Stimulated activated CD4-positive, alpha-beta T cell treated with anti-CD3 and anti-CD28 coated beads, TNF-alpha, amount 100 ng/mL, for 24 hours (primary cell): ENCODE data around the gene PSG5.
"Not testable (repeated sequence)": the region's sequence is repeated elsewhere in the genome, so short reads cannot be mapped to it uniquely, and the experiment has no call there.

ENCODE experiments used
- DNase-seq, 3 experiments: peaks; one replicate each; pipeline ENCODE4 v3.0.0-alpha.2; 2020; ENCODE audit warnings: low read depth in 3 of 3

The PSG5 gene

DNA sequence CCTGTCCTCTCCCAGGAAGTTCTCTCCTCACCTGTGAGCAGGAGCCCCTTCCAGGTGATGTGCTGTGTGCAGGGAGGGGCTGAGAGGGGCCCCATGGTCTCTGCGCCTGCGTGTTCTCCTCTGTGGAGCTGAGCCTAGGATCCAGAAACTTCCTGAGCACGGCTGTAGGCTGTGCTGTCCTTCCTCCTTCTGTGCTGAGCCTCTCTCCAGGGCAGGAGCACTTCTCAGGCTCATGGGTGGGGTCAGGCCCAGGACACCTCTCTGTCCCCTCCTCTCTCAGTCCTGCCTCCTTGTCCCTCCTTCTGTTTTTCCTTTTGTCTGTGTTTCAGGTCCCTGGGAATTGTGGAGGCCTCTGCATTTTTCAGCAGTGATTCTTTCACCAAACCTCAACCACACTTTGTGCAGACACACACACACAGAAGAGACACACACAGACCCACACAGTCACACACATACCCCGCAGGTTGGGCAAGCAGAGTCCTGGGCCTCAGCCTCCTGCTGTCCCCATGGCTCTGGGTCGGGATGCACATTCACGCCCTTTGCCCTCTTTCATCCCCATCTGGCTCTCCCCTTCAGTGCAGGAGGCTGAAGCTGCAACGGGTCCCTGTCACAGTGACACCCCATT, at the start of gene PSG5:
Gene PSG5 (minus strand): TSS at position 226 of the 625 bp plus-strand sequence. CDS start 131 bp downstream, at position 95.
- not testable (repeated sequence) for DNase-seq

DNA sequence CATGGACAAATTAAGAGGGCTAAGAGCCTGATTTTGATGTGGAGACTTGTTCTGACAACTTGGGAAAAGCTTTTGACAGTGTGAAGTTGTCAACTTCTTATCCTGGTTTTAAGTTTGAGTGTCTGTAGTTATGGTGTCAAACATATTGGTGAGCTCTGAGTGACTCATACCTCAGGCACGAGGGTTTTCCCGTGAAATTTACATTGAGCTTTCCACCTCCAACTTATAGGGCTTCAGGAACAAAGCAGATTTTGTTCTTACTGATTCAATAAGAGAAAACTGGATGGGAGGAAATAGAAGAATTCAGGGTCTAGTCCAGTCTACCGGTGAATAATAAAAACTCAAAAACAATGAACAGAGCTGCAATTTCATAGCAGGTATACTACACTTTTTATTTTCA, 49.4 kb upstream of the PSG5 start:
- not testable (repeated sequence) for DNase-seq

DNA sequence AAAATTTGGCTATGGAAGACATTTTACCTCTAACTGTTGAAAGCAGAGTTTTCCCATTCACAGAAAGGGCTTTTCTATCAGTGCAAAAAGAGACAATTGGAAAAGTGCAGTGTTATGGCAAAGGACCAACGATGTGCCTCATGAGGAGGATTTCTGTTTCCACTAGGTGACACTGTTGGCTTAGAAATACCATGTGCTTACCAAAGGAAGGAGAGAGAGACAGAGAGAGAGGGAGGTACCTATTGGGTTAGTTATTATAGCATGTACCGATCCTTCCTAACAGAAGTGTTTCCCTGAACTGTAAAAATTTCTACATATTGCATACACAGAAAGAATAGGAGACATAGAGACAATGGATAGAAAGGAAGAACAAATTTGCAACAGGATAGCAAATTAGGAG, 43.0 kb upstream of the PSG5 start:
- no peak for DNase-seq

DNA sequence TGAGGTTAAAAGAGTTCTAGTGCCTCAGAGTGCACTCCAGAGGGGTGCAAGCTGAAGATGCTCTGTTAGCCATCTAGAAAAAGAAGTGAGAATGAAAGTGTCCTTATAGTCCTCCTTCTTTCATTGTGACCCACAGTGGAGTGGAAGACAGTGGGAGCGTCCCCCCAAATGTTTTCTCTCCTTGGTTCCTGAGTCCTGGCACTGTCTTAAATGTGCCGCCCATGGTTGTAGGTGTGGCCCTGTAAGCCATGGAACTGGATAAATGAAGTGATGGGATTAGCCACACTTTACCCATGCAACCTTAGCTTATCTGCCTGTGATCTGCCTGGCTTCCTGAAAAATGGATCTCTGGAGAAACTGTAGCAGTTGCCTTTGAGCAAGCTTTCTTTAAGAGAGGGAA, 42.4 kb upstream of the PSG5 start:
- DNase-seq: not testable (repeated sequence)

DNA sequence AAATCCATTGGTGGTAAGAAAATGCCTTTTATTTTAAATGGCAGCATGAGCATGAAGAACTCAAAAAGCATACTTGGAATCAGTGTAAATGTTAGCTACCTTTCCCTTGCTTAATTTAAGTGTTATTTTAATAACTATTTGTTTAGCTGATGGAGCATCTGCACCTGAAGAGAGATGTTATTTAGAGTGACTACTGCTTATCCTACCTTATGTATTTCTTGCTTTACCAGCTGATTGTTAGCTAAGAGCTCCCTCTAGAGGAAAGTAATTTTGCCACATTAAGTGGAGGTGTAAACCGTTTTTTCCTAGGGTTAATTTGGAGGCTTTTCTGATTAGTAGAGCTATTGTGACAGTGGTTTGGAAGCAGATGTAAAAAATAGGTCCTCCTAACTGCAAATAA, 40.6 kb upstream of the PSG5 start:
- DNase-seq: not testable (repeated sequence)

DNA sequence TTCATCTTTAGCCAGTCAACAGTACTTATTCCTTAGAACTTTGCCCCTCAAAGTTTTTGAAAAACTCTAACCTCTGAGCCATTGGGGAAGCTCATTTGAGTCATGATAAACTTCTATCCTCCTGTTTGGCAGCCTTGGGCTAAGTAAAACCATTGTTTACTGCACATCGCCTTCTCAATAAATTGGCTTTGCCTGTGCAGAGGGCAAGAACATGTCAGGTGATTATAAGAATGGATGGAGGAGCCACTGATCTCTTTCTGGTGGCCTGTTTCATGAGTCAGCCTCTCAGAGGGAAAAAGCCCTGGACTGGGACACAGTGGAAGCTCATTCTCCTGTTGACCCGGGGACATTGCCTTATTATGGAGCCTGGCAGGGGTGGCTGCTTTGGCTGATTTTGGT, 38.5 kb upstream of the PSG5 start:
- no peak for DNase-seq

DNA sequence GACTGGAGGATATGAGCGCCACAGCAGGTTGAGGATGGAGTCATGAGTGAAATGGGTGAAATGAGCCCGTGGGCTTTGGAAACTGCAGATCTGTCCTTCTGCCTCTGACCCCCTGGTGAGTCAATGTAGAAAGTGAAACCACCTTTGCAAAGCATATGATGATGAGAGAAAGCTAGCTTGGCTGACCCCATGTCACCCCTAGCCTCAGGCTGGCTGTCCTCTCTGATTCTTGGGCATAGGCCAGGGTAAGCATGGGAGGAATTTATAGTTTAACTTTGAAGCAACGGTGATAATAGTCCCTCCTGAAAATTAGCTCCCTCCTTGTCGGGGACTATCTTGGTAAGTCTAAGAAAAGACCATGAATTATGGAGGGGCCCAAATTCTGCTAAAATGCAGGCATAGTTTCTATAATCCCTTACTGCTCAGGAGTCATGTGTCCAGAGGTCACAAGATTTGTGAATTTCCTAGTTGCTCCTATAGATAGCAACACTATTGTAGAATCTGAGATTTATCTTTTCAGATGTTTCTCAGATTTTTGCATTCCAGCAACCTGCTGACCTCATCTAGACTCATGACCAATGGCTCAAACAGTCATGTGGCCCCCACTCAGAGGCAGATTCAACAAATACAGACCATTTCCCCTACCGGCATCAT, 38.0 kb upstream of the PSG5 start:
- not testable (repeated sequence) for DNase-seq

DNA sequence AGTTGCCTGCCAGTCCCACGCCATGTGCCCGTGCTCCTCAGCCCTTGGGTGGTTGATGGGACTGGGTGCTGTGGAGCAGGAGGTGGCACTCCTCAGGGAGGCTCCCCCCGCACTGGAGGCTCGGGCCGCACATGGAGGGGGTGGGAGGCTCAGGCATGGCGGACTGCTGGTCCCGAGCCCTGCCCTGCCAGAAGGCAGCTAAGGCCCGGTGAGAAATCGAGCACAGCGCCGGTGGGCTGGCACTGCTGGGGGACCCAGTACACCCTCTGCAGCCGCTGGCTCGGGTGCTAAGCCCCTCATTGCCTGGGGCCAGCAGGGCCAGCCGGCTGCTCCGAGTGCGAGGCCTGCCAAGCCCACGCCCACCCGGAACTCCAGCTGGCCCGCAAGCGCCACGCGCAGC, 35.6 kb upstream of the PSG5 start:
- DNase-seq: not testable (repeated sequence)

DNA sequence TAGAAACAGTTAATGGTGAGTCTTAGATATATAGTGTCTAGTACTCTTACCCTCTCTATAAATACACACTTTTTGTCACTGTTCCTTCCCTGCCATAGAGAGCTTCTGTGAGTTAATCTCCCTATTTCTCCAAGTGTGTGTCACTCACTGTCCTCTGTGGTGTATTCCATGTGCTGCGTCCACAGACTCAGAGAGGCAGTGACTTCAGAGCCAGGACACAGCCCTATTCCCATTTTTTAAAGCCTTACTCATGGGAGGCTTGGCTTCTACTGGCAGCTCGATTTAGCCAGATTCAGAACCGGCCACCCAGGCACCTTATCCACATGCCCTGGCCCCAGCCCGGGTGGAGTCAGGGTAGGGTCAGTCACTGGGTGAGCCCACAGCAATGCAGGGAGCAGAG, 32.8 kb upstream of the PSG5 start:
- not testable (repeated sequence) for DNase-seq

DNA sequence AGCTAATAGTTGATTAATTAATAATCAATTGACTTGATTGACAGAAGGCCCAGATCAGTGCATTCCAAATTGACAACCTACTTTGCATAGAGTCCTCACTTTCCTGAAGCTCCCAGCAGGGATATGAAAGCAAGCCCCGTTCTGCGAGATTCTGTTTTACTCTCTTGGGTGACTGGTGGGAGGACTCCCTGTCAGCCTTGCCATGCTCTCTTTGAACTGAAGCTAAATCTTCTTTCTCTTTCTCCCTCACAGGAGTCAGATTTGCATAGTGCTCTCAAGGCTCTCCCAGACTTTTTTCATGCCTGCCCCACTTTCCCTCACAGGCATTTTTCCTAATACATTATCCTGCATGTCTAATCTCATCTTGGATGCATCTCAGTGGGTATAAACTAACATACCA, 29.5 kb upstream of the PSG5 start:
- DNase-seq: not testable (repeated sequence)

DNA sequence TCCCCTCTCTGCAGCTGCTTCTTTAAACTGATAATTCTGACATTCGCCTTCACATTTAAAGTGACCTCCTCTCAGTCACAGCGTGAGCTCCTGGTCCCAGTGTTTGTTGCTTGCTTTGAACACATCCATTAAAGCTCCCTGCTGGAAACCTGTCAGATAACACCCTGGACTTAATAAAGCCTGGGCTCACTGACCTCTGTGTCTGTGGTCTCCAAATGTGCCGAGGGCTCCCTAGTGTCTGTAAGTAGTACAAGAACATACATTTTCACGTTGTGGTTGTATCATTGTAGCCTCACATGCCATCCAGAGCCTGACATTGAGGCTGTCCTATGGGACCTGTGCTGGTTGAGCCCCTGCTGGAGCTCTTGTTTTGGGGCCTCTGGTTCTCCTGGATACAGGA, 21.7 kb upstream of the PSG5 start:
- no peak for DNase-seq

DNA sequence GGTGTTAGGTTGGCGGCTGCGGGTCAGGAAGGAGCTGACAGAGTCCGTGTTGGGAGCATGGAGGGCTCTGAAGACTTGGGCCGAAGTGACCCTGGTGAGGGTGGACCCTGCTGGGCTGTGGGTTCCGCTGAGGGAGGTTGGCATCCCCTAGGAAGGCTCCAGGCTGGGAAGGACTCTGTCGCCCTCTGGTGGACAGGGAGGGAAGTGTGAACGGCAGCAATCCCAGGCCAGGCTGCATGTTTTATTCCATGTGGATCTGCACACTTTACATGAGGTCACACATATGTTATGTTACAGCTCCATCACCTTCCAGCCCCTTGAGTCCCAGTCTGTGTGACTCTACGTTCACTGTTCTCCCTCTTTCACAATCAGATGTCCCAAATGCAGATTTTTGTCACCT, 20.8 kb upstream of the PSG5 start:
- not testable (repeated sequence) for DNase-seq

DNA sequence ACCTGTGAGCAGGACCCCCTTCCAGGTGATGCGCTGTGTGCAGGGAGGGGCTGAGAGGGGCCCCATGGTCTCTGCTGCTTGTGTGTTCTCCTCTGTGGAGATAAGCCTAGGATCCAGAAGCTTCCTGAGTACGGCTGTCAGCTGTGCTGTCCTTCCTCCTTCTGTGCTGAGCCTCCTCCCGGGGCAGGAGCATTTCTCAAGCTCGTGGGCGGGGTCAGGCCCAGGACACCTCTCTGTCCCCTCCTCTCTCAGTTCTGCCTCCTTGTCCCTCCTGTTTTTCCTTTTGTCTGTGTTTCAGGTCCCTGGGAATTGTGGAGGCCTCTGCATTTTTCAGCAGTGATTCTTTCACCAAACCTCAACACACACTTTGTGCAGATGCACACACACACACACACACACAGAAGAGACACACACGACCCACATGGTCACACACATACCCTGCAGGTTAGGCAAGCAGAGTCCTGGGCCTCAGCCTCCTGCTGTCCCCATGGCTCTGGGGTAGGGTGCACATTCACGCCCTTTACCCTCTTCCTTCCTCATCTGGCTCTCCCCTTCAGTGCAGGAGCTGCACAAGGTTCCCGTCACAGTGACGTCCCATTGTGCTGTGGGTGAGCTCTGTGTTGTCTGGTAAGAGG, 19.3 kb upstream of the PSG5 start, which contains the start of gene PSG4:
Gene PSG4 (minus strand): TSS at position 168 of the 635 bp plus-strand sequence. CDS start 102 bp downstream, at position 66.
- DNase-seq: not testable (repeated sequence)

DNA sequence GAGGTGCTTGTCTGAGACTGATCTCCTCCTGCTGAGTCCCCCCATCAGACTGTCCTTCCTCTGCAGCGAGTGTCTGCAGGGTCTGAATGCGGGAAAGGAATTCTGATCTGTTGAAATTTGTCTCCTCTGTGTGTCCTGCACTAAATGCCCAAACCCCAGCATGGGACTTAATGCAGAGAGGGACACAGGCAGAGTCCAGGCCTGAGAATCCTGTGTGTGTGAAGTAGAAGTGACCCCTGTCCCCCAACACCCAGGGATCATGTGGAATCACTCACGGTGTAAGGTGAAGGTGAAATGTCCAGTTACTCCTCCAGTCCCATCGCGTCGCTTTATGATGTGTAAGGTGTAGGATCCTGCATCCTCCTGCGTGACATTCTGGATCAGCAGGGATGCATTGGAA, 17.3 kb upstream of the PSG5 start:
- DNase-seq: not testable (repeated sequence)

DNA sequence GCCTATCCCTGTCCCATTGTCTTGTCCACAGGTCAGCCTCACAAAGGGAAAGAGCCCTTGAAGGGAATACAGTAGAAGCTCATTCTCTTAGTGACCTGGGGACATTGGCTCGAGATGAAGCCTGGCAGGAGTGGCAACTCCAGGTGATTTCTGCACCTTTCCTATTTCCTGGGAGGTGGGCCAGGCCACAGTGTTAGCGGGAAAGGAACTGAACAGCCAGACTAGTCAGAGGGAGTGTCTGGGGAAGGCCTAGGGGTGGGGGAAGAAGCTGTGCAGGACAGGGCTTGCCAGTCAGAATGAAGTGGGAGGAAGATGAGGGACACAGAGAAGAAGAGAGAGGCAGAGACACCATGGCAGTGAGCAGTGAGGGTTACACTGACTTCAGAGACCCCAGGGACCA, 15.6 kb upstream of the PSG5 start:
- not testable (repeated sequence) for DNase-seq

DNA sequence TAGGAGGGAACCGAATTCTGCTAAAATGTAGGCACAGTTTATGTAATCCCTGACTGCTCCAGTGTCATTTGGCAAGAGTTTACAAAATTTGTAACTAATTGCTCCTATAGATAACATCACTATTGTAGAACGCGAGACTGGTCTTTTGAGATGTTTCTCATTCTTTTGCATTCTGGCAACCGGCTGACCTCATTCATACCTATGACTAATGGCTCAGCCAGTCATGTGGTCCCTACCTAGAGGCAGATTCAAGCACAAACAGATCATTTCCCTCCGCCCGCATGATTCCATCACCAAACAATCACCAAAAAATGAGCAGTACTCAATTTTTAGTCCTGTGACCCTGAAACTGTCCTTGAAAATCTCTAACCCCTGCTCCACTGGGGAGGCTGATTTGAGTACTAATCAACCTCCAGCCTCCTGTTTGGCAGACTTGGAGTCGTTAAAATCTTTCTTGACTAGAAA, 15.0 kb upstream of the PSG5 start:
- not testable (repeated sequence) for DNase-seq

DNA sequence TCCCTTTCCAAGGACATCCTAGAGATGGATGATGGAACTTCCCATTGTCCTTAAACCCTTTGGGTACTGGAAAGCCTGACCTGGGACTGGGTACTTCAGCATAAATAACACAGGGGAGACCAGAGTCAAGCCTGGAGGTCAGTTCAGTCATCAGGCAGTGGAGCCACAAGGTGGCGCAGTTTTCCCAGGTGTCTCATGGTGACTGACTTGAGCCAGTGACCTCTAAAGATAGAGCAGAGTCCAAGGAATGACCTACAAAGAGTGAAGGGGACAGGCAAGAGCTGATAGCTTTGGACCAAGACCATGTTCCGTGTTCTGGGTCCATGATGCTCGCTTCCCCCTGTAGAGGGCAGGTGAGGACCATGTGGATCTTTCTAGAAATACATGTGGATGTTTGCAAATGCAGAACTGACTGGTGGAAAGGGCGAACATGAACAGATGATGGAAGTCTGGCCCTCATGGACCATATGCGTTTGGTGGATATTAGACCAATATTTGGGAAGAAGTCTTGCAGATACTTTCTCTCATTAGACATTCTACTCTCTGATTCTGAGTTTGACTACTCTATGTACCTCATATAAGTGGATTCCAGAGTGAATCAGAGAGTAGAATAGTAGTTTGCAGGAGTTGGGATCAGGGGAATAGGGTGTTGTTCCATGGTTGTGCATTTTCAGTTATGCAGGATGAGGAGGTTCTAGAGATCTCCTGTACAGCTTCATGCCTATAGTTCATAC, 12.5 kb upstream of the PSG5 start:
- DNase-seq: not testable (repeated sequence)

DNA sequence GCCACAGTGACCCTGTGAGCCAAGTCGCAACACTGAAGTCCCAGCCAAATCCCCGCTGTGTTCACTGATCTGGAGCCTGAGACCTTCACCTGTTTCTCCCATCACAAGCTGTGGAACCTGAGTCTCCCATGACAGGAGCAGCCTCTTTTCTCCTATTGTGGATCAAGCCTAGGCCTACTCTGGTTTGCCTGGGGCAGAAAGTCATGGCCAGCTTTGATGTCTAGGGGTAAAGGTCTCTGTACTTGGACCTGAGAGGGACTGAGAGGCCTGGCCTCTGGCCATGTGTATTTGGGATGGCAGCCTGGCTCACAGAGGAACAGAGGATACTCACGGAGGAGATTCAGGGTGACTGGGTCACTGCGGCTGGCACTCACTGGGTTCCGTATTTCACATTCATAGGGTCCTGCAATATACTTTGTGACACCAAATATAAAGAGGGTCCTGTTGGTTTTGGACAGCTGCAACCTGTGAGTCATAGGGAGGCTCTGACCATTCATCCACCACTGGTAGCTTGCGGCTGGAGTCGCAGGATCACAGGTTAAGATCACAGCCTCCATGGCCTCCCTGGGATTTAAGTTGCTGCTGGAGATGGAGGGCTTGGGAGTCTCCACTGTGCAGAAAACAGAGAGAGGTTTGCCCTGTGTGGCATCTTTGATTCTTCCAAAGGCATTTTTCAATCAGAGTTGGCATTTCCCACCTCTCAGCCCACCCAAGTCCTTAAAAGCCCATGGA, 11.5 kb upstream of the PSG5 start:
- DNase-seq: not testable (repeated sequence)

DNA sequence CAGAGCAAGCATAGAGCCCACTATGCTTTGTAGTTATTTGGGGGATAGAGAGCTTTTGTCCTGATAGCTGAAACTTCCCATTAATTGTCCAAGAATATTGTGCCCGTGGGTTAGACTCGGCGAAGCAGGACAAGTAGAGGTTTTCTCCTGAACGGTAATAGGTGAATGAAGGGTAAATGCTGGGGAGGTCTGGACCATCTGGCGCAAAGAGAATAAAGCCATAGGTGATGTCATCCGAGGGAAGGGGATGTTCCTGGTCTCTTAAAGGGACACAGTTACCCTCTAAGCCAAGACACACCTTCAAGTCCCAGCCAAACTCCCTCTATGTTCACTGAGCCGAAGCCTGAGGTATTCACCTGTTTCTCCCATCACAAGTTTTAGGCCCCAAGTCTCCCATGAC, 8.1 kb upstream of the PSG5 start:
- not testable (repeated sequence) for DNase-seq

DNA sequence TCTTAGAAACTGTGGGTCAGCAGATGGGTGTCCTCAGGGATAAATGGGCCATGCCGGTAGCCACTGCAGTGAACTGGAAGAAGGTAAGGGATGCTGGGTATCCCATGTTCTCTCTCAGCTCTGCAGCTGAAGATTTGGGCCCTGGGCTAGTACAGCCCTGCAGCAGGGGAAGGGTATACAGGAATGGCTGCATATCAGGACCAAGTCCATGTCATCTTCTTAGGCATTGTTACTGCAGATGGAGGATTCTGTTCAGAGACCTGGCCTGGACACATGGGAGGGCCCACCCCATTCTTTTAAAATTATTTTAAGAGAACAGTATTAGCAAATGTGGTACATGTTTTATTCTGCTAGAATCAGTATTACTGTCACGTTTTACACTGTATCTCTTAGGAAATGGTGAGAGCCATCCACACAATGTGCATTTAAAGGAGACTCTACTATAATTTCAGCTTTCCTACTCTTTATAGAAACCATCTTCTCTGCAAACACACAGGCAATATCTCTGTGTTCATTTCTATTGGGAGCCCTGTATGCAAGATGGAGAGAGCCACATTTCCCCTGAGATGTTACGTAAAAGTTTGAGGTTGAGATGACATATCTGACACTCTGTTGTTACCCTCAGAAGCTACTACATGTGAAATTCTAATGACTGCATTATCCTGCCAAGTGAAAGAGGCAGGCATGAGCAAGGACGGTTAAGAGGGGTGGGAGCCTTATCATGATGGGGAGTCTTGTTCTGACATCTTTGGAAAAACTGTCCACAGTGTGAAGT, 6.2 kb upstream of the PSG5 start:
- not testable (repeated sequence) for DNase-seq

DNA sequence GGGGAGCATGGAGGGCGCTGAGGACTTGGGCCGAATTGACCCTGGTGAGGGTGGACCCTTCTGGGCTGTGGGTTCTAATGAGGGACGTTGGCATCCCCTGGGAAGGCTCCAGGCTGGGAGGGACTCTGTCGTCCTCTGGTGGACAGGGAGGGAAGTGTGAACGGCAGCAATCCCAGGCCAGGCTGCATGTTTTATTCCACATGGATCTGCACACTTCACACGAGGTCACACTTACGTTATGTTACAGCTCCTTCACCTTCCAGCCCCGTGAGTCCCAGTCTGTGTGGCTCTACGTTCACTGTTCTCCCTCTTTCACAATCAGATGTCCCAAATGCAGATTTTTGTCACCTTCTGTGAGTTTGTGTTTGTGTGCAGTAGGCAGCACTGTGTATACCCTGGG, 1.8 kb upstream of the PSG5 start:
- DNase-seq: not testable (repeated sequence)
